Suprapubic skin (tissue), 3 donors: ENCODE measurements around the gene CHST11.

Experiments
- POLR2A ChIP-seq, 2 donors: fragments of 450-650 bp; IDR thresholded peaks; one replicate each; pipeline ENCODE4 v1.6.1; 2017; ENCODE audit warnings: antibody characterized with exemption in 2 of 2, mild to moderate bottlenecking in 2 of 2, moderate library complexity in 2 of 2
- TF ChIP-seq, protein P1 (sequence below), 2 donors: fragments of 200-600 bp in 1 of 2; fragments of 450-650 bp in 1 of 2; sonication (generic) in 1 of 2; IDR thresholded peaks; one replicate each; pipeline ENCODE4 v1.5.1; 2016 to 2019; ENCODE audit warnings: antibody characterized with exemption in 2 of 2, mild to moderate bottlenecking in 1 of 2, moderate library complexity in 1 of 2

DNA sequence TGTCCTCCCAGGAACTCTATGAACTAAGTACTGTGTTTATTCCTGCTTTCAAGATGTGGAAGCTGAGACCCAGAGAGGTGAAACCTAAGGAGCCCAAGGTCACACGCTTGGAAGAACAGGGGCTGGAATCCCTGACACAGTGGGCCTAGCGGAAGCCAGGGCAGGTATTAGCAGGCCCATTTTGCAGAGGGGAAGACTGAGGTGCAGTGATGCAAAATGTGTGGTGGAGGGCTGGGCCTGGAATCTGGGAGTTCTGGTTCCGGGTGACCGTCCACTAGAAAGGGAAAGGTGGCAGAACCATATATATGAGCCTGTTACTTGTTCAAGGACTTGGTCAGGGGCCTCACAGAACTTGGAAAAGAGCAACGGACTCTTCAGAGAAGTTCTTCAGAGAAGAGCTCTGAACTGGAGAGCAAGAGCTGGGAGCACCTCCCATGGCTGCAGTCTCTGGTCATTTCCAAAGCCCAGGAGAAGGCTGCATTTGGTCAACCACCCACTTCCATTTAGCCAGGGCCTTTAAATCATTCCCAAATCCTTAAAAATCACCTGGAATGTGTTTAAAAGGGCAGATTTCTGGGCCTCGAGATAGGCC is 119.5 kb downstream of the CHST11 start:
- TF ChIP-seq, protein P1, sequence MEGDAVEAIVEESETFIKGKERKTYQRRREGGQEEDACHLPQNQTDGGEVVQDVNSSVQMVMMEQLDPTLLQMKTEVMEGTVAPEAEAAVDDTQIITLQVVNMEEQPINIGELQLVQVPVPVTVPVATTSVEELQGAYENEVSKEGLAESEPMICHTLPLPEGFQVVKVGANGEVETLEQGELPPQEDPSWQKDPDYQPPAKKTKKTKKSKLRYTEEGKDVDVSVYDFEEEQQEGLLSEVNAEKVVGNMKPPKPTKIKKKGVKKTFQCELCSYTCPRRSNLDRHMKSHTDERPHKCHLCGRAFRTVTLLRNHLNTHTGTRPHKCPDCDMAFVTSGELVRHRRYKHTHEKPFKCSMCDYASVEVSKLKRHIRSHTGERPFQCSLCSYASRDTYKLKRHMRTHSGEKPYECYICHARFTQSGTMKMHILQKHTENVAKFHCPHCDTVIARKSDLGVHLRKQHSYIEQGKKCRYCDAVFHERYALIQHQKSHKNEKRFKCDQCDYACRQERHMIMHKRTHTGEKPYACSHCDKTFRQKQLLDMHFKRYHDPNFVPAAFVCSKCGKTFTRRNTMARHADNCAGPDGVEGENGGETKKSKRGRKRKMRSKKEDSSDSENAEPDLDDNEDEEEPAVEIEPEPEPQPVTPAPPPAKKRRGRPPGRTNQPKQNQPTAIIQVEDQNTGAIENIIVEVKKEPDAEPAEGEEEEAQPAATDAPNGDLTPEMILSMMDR (IDR thresholded peaks at IDR 0.05), result no peak
- TF ChIP-seq POLR2A (IDR thresholded peaks at IDR 0.05), result no peak
